Measurements from ENCODE around the gene TUBGCP6.

Gene TUBGCP6

GRCh38 chr22:50292643-50293440, 48.0 kb upstream of the TUBGCP6 start:
- H4K12ac ChIP-seq (ENCODE audit: low read depth, low read length): peak overlapping the region; percentile 72
- H4K91ac ChIP-seq (ENCODE audit: low read depth, low read length): peak overlapping the region; percentile 82
- peak overlapping the region; percentile 4 for H2AFZ ChIP-seq (ENCODE audit: insufficient read depth, low read length, poor library complexity)
- peaks cover 27 to 34% of the 10 kb centered on the region in 2 experiments for H3K4me1 ChIP-seq (ENCODE audit: control insufficient read depth in 1 of 2, insufficient read depth in 2 of 2, low read length in 2 of 2)
- H4K8ac ChIP-seq (ENCODE audit: low read depth, low read length): peak overlapping the region; percentile 71
- peak overlapping the region; percentile 66 for H2AK5ac ChIP-seq (ENCODE audit: low read length)
- peak overlapping the region; percentile 86 for H3K18ac ChIP-seq (ENCODE audit: low read length)
- peak overlapping the region; percentile 54 for H2BK5ac ChIP-seq (ENCODE audit: low read depth, low read length, poor library complexity)
- peak; percentile 88 for DNase-seq
- peak overlapping the region; percentile 90 for H3K27ac ChIP-seq (ENCODE audit: low read depth, low read length)
- peaks cover 22% of the 10 kb centered on the region for H3K79me1 ChIP-seq (ENCODE audit: low read length)
- peak overlapping the region; percentile 91 for H2BK120ac ChIP-seq (ENCODE audit: insufficient read depth, low read length, poor library complexity)
- H3K14ac ChIP-seq (ENCODE audit: low read length): peak overlapping the region; percentile 60
- peak overlapping the region; percentile 64 for H3K4me2 ChIP-seq (ENCODE audit: low read length)
- no CpG with 5 or more reads among the region's 29 CpGs for WGBS (ENCODE audit: extremely low coverage, insufficient coverage, insufficient read length)
- H3K36me3 ChIP-seq (ENCODE audit: control insufficient read depth in 1 of 2, insufficient read depth in 2 of 2, low read length in 2 of 2): peaks cover 38 to 41% of the 10 kb centered on the region in 2 experiments
- peak overlapping the region; percentile 58 for H2BK12ac ChIP-seq (ENCODE audit: low read length)
- peak overlapping the region; percentile 77 for H3K4ac ChIP-seq (ENCODE audit: low read depth, low read length)
- peaks cover 4% of the 10 kb centered on the region for H3K9me3 ChIP-seq (ENCODE audit: insufficient read depth, low read depth, low read length)
- peak overlapping the region; percentile 26 for H3K4me3 ChIP-seq (ENCODE audit: low read depth, low read length)
- H3K23ac ChIP-seq (ENCODE audit: low read length): no peak overlapping the region
- H3K79me2 ChIP-seq (ENCODE audit: control insufficient read depth, insufficient read depth, low read length, poor library complexity): peaks cover 13% of the 10 kb centered on the region
- H3K27me3 ChIP-seq (ENCODE audit: insufficient read depth, low read length): no peaks in the 10 kb centered on the region
- peak overlapping the region; percentile 3 for H3K9ac ChIP-seq (ENCODE audit: low read length)

DNA sequence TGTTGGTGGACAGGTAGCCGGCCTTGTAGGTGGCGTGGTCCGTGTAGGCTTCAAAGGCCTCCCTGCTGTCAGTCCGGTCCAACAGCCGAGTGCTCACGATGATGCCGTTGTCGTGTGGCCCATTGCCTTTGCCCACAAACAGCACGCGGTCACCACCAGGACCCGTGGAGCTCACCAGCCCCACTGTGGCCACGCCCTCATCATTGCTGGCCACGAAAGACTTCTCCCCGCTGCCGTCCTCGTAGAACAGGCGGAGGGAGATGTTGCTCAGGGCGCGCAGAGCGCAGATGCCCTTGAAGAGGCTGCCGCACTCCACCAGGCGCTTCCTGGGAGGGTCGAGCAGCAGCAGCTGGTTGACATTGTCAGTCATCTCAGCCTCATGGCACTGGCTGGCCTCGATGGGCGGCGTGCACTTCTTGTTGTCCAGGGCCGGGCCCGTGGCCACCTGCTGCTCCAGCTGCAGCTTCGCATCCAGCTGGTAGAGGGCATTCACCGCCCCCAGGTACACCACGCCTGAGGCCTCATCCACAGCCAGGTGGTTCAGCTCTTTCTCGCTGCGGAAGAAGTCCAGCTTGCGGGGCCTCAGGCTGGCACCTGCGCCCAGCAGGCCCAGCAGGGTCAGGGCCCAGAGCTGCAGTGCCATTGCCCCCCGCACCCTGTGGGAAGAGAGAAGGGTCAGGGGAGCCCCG, 45.3 kb upstream of the TUBGCP6 start:
- Histone ChIP-seq H2BK12ac (ENCODE audit: low read length) (no peak overlapping the region), H2BK120ac (ENCODE audit: insufficient read depth, low read length, poor library complexity) (no peak overlapping the region), H4K8ac (ENCODE audit: low read depth, low read length) (no peak overlapping the region), H3K4me2 (ENCODE audit: low read length) (no peak overlapping the region), H3K4me1 (ENCODE audit: control insufficient read depth in 1 of 2, insufficient read depth in 2 of 2, low read length in 2 of 2) (peaks cover 18 to 21% of the 10 kb centered on the region in 2 experiments), H3K9ac (ENCODE audit: low read length) (no peak overlapping the region), H3K4me3 (ENCODE audit: low read depth, low read length) (no peak overlapping the region), H2AFZ (ENCODE audit: insufficient read depth, low read length, poor library complexity) (no peak overlapping the region), H3K23ac (ENCODE audit: low read length) (no peak overlapping the region), H3K36me3 (ENCODE audit: control insufficient read depth in 1 of 2, insufficient read depth in 2 of 2, low read length in 2 of 2) (peaks cover 60 to 64% of the 10 kb centered on the region in 2 experiments), H2AK5ac (ENCODE audit: low read length) (no peak overlapping the region), H4K91ac (ENCODE audit: low read depth, low read length) (no peak overlapping the region), H3K9me3 (ENCODE audit: insufficient read depth, low read depth, low read length) (no peaks in the 10 kb centered on the region), H3K79me2 (ENCODE audit: control insufficient read depth, insufficient read depth, low read length, poor library complexity) (peaks cover 13% of the 10 kb centered on the region), H2BK5ac (ENCODE audit: low read depth, low read length, poor library complexity) (no peak overlapping the region), H3K27ac (ENCODE audit: low read depth, low read length) (no peak overlapping the region), H3K14ac (ENCODE audit: low read length) (no peak overlapping the region), H3K27me3 (ENCODE audit: insufficient read depth, low read length) (no peaks in the 10 kb centered on the region), H3K79me1 (ENCODE audit: low read length) (peaks cover 20% of the 10 kb centered on the region), H3K4ac (ENCODE audit: low read depth, low read length) (no peak overlapping the region), H3K18ac (ENCODE audit: low read length) (peak overlapping the region; percentile 21), H4K12ac (ENCODE audit: low read depth, low read length) (no peak overlapping the region)
- DNase-seq: peak in 1 of 2 donors; percentile 67
- WGBS (ENCODE audit: extremely low coverage, insufficient coverage, insufficient read length): no CpG with 5 or more reads among the region's 37 CpGs

- peaks cover 19% of the 10 kb centered on the region for H3K79me1 ChIP-seq (ENCODE audit: low read length)
- no peak overlapping the region for H2BK120ac ChIP-seq (ENCODE audit: insufficient read depth, low read length, poor library complexity)
- no peak overlapping the region for H2AFZ ChIP-seq (ENCODE audit: insufficient read depth, low read length, poor library complexity)
- no peak overlapping the region for H3K4ac ChIP-seq (ENCODE audit: low read depth, low read length)
- H3K36me3 ChIP-seq (ENCODE audit: control insufficient read depth in 1 of 2, insufficient read depth in 2 of 2, low read length in 2 of 2): peaks cover 67% of the 10 kb centered on the region in 2 experiments
- H4K8ac ChIP-seq (ENCODE audit: low read depth, low read length): no peak overlapping the region
- no peak overlapping the region for H3K14ac ChIP-seq (ENCODE audit: low read length)
- DNase-seq: no peak
- H3K4me2 ChIP-seq (ENCODE audit: low read length): no peak overlapping the region
- H3K27me3 ChIP-seq (ENCODE audit: insufficient read depth, low read length): no peaks in the 10 kb centered on the region
- H3K4me1 ChIP-seq (ENCODE audit: control insufficient read depth in 1 of 2, insufficient read depth in 2 of 2, low read length in 2 of 2): peaks cover 16 to 18% of the 10 kb centered on the region in 2 experiments
- no peak overlapping the region for H4K91ac ChIP-seq (ENCODE audit: low read depth, low read length)
- H3K27ac ChIP-seq (ENCODE audit: low read depth, low read length): no peak overlapping the region
- peaks cover 12% of the 10 kb centered on the region for H3K79me2 ChIP-seq (ENCODE audit: control insufficient read depth, insufficient read depth, low read length, poor library complexity)
- no peak overlapping the region for H3K4me3 ChIP-seq (ENCODE audit: low read depth, low read length)
- H2BK5ac ChIP-seq (ENCODE audit: low read depth, low read length, poor library complexity): no peak overlapping the region
- H2BK12ac ChIP-seq (ENCODE audit: low read length): no peak overlapping the region
- no peak overlapping the region for H2AK5ac ChIP-seq (ENCODE audit: low read length)
- no peak overlapping the region for H4K12ac ChIP-seq (ENCODE audit: low read depth, low read length)
- peak overlapping the region; percentile 20 for H3K18ac ChIP-seq (ENCODE audit: low read length)
- no CpG with 5 or more reads among the region's 57 CpGs for WGBS (ENCODE audit: extremely low coverage, insufficient coverage, insufficient read length)
- H3K9me3 ChIP-seq (ENCODE audit: insufficient read depth, low read depth, low read length): no peaks in the 10 kb centered on the region
- no peak overlapping the region for H3K23ac ChIP-seq (ENCODE audit: low read length)
- no peak overlapping the region for H3K9ac ChIP-seq (ENCODE audit: low read length)
Observed at GRCh38 chr22:50289151-50289941, 44.5 kb upstream of the TUBGCP6 start.

DNA sequence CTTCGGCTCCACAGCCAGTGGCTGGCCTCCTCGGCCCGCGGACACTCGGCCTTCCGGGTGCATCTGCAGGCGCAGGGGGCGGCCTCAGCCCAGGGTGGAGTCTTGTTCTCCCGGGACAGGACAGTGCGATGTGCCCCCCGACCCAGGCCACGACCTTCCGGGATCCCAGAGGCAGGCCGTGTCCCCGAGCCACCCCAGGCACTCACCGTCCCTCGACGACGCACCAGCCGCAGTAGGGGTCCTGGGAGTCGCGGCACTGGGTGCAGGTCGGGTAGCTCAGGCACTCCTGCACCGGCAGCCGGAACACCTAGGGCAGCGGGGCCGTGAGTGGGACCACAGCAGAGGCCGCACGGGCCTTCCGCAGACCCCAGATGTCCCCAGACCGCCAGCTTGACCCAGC, 42.9 kb upstream of the TUBGCP6 start:
- Histone ChIP-seq H3K27me3 (ENCODE audit: insufficient read depth, low read length) (no peaks in the 10 kb centered on the region), H4K12ac (ENCODE audit: low read depth, low read length) (no peak overlapping the region), H3K79me1 (ENCODE audit: low read length) (peaks cover 10% of the 10 kb centered on the region), H3K14ac (ENCODE audit: low read length) (no peak overlapping the region), H4K91ac (ENCODE audit: low read depth, low read length) (no peak overlapping the region), H4K8ac (ENCODE audit: low read depth, low read length) (no peak overlapping the region), H3K23ac (ENCODE audit: low read length) (no peak overlapping the region), H3K9ac (ENCODE audit: low read length) (no peak overlapping the region), H2AK5ac (ENCODE audit: low read length) (no peak overlapping the region), H2BK5ac (ENCODE audit: low read depth, low read length, poor library complexity) (no peak overlapping the region), H3K79me2 (ENCODE audit: control insufficient read depth, insufficient read depth, low read length, poor library complexity) (peaks cover 7% of the 10 kb centered on the region), H3K9me3 (ENCODE audit: insufficient read depth, low read depth, low read length) (no peaks in the 10 kb centered on the region), H3K27ac (ENCODE audit: low read depth, low read length) (no peak overlapping the region), H2AFZ (ENCODE audit: insufficient read depth, low read length, poor library complexity) (no peak overlapping the region), H2BK12ac (ENCODE audit: low read length) (no peak overlapping the region), H3K4me1 (ENCODE audit: control insufficient read depth in 1 of 2, insufficient read depth in 2 of 2, low read length in 2 of 2) (peaks cover 10% of the 10 kb centered on the region in 2 experiments), H2BK120ac (ENCODE audit: insufficient read depth, low read length, poor library complexity) (no peak overlapping the region), H3K18ac (ENCODE audit: low read length) (no peak overlapping the region), H3K4ac (ENCODE audit: low read depth, low read length) (no peak overlapping the region), H3K4me2 (ENCODE audit: low read length) (no peak overlapping the region), H3K36me3 (ENCODE audit: control insufficient read depth in 1 of 2, insufficient read depth in 2 of 2, low read length in 2 of 2) (peaks cover 72 to 79% of the 10 kb centered on the region in 2 experiments), H3K4me3 (ENCODE audit: low read depth, low read length) (no peak overlapping the region)
- DNase-seq: no peak
- no CpG with 5 or more reads among the region's 31 CpGs for WGBS (ENCODE audit: extremely low coverage, insufficient coverage, insufficient read length)
